Measurements from ENCODE around the gene N4BP2L1.
A peak's percentile ranks its signal among the peaks of the same experiment; 100 is the strongest.

The N4BP2L1 gene

GRCh38 chr13:32403108-32403507 lies 24.8 kb downstream of the N4BP2L1 start:
- Mint-ChIP-seq H3K4me1 (peaks cover 2% of the 10 kb centered on the region), H3K4me3 (no peak overlapping the region), H3K36me3 (ENCODE audit: low read depth) (peaks cover 16% of the 10 kb centered on the region), H3K27ac (no peak overlapping the region), H3K27me3 (ENCODE audit: low read depth, poor library complexity) (no peaks in the 10 kb centered on the region), H3K9me3 (no peaks in the 10 kb centered on the region)
- no peak for DNase-seq
- TF ChIP-seq CTCF (IDR thresholded peaks at IDR 0.05), result no peak

- no peak for DNase-seq
- Mint-ChIP-seq H3K4me1 (no peaks in the 10 kb centered on the region), H3K36me3 (ENCODE audit: low read depth) (peaks cover 25% of the 10 kb centered on the region), H3K9me3 (no peaks in the 10 kb centered on the region), H3K27me3 (ENCODE audit: low read depth, poor library complexity) (no peaks in the 10 kb centered on the region), H3K4me3 (no peak overlapping the region), H3K27ac (no peak overlapping the region)
- no peak for TF ChIP-seq CTCF (IDR thresholded peaks at IDR 0.05)
Observed at GRCh38 chr13:32391101-32391619, 36.8 kb downstream of the N4BP2L1 start.

GRCh38 chr13:32390484-32390883 lies 37.4 kb downstream of the N4BP2L1 start:
- no peaks in the 10 kb centered on the region for H3K4me1 Mint-ChIP-seq
- H3K9me3 Mint-ChIP-seq, result no peaks in the 10 kb centered on the region
- peak overlapping the region; percentile 73 for H3K27ac Mint-ChIP-seq
- no peaks in the 10 kb centered on the region for H3K27me3 Mint-ChIP-seq (ENCODE audit: low read depth, poor library complexity)
- no peak overlapping the region for H3K4me3 Mint-ChIP-seq
- TF ChIP-seq CTCF (IDR thresholded peaks at IDR 0.05), result no peak
- peaks cover 23% of the 10 kb centered on the region for H3K36me3 Mint-ChIP-seq (ENCODE audit: low read depth)
- no peak for DNase-seq

- no peaks in the 10 kb centered on the region for H3K9me3 Mint-ChIP-seq
- no peaks in the 10 kb centered on the region for H3K4me1 Mint-ChIP-seq
- TF ChIP-seq CTCF (IDR thresholded peaks at IDR 0.05), result no peak
- no peak overlapping the region for H3K27ac Mint-ChIP-seq
- no peak for DNase-seq
- H3K36me3 Mint-ChIP-seq (ENCODE audit: low read depth), result peaks cover 23% of the 10 kb centered on the region
- H3K27me3 Mint-ChIP-seq (ENCODE audit: low read depth, poor library complexity), result no peaks in the 10 kb centered on the region
- no peak overlapping the region for H3K4me3 Mint-ChIP-seq
Observed at GRCh38 chr13:32390048-32390447, 37.9 kb downstream of the N4BP2L1 start.

GRCh38 chr13:32385410-32385809 lies 42.5 kb downstream of the N4BP2L1 start:
- DNase-seq, result no peak
- no peaks in the 10 kb centered on the region for H3K9me3 Mint-ChIP-seq
- H3K36me3 Mint-ChIP-seq (ENCODE audit: low read depth), result peaks cover 23% of the 10 kb centered on the region
- TF ChIP-seq CTCF (IDR thresholded peaks at IDR 0.05), result no peak
- H3K4me3 Mint-ChIP-seq, result no peak overlapping the region
- no peak overlapping the region for H3K27ac Mint-ChIP-seq
- no peaks in the 10 kb centered on the region for H3K4me1 Mint-ChIP-seq
- no peaks in the 10 kb centered on the region for H3K27me3 Mint-ChIP-seq (ENCODE audit: low read depth, poor library complexity)

- TF ChIP-seq CTCF (IDR thresholded peaks at IDR 0.05), result no peak
- Mint-ChIP-seq H3K36me3 (ENCODE audit: low read depth) (peaks cover 23% of the 10 kb centered on the region), H3K27ac (no peak overlapping the region), H3K4me3 (no peak overlapping the region), H3K9me3 (no peaks in the 10 kb centered on the region), H3K4me1 (no peaks in the 10 kb centered on the region), H3K27me3 (ENCODE audit: low read depth, poor library complexity) (no peaks in the 10 kb centered on the region)
- DNase-seq, result no peak
Observed at GRCh38 chr13:32384702-32385101, 43.2 kb downstream of the N4BP2L1 start.
